PC-3 (cell line): ENCODE measurements around the gene BTBD2. TPM values are rescaled to one million over a fixed set of nuclear protein-coding genes. Genes with fewer than 3 reads are reported as not detected.
A peak's percentile ranks its signal among the peaks of the same experiment; 100 is the strongest.

Experiments
- ATAC-seq: fragments of 200-7000 bp; cut with Tn5 transposase; 2 replicates; pipeline ENCODE4 v1.9.1; 2020; ENCODE audit warnings: mild to moderate bottlenecking, moderate library complexity
- BruUV-seq: library from RNA; stranded (reverse); fragments of 400-500 nt; replicated peaks from 2 replicates; lab custom pipeline; 2021; lab: Mats Ljungman, UMichigan
- CTCF ChIA-PET: fragments of 300-600 bp; sonication (Branson Sonifier 250); formaldehyde crosslinking; loops from one replicate; lab custom pipeline; 2022; ENCODE audit warnings: antibody characterized with exemption; lab: Charles Lee
- POLR2A ChIA-PET: fragments of 300-600 bp; sonication (Branson Sonifier 250); formaldehyde crosslinking; loops from one replicate; lab custom pipeline; 2022; ENCODE audit warnings: antibody characterized with exemption; ENCODE audit not compliant: unreplicated experiment; lab: Charles Lee
- DNase-seq: peaks from one replicate; pipeline ENCODE4 v3.0.0-alpha.2; 2015
- H2AFZ ChIP-seq: fragments of 300-600 bp; sonication (generic); 2 replicates; pipeline ENCODE4 v1.6.0; 2016; ENCODE audit warnings: antibody characterized with exemption, low read length
- H3F3A ChIP-seq: fragments of 300-600 bp; sonication (generic); one replicate; pipeline ENCODE4 v1.6.0; 2017; ENCODE audit warnings: antibody characterized with exemption, low read length, control low read depth, mild to moderate bottlenecking; ENCODE audit not compliant: unreplicated experiment
- H3K27ac ChIP-seq: fragments of 300-600 bp; sonication (generic); 2 replicates; pipeline ENCODE4 v1.5.1; 2016; ENCODE audit warnings: mild to moderate bottlenecking, low read length
- H3K27me3 ChIP-seq: fragments of 300-600 bp; sonication (generic); 2 replicates; pipeline ENCODE4 v1.6.1; 2016; ENCODE audit warnings: low read length, mixed read lengths
- H3K36me3 ChIP-seq: fragments of 300-600 bp; sonication (generic); 2 replicates; pipeline ENCODE4 v1.6.1; 2016; ENCODE audit warnings: low read depth, mixed run types, low read length, mixed read lengths
- H3K4me1 ChIP-seq: fragments of 300-600 bp; sonication (generic); 2 replicates; pipeline ENCODE4 v1.5.1; 2016; ENCODE audit warnings: low read length; ENCODE audit not compliant: insufficient read depth
- H3K4me2 ChIP-seq: fragments of 300-600 bp; sonication (generic); 2 replicates; pipeline ENCODE4 v1.6.0; 2016; ENCODE audit warnings: low read length
- H3K4me3 ChIP-seq: fragments of 300-600 bp; sonication (generic); 2 replicates; pipeline ENCODE4 v1.5.1; 2016; ENCODE audit warnings: mild to moderate bottlenecking, low read length, mixed read lengths
- H3K79me2 ChIP-seq: fragments of 300-600 bp; sonication (generic); 2 replicates; pipeline ENCODE4 v1.6.1; 2017; ENCODE audit warnings: low read length, mixed read lengths
- H3K9ac ChIP-seq: fragments of 300-600 bp; sonication (generic); 2 replicates; pipeline ENCODE4 v1.6.0; 2016; ENCODE audit warnings: mild to moderate bottlenecking, low read length
- H3K9me2 ChIP-seq: fragments of 300-600 bp; sonication (generic); replicated peaks from 2 replicates; pipeline ENCODE4 v1.6.1; 2016; ENCODE audit warnings: mixed run types, low read length, mixed read lengths
- H3K9me3 ChIP-seq: fragments of 300-600 bp; sonication (generic); 2 replicates; pipeline ENCODE4 v1.6.1; 2016; ENCODE audit warnings: low read length, mixed read lengths
- H4K20me1 ChIP-seq: fragments of 300-600 bp; sonication (generic); 2 replicates; pipeline ENCODE4 v1.6.1; 2016; ENCODE audit warnings: low read length, mixed read lengths
- CTCF ChIP-seq: fragments of 300-600 bp; sonication (generic); conservative IDR thresholded peaks from 2 replicates; pipeline ENCODE4 v1.5.1; 2017; ENCODE audit warnings: antibody characterized with exemption, low read depth, mild to moderate bottlenecking, low read length
- EZH2 ChIP-seq: fragments of 300-600 bp; sonication (generic); IDR thresholded peaks from one replicate; pipeline ENCODE4 v1.6.1; 2017; ENCODE audit warnings: antibody characterized with exemption, mild to moderate bottlenecking, low read length; ENCODE audit not compliant: unreplicated experiment
- EZH2phosphoT487 ChIP-seq: fragments of 300-600 bp; sonication (generic); IDR thresholded peaks from 2 replicates; pipeline ENCODE4 v1.6.1; 2018; ENCODE audit warnings: mild to moderate bottlenecking, antibody characterized with exemption, low read length, borderline replicate concordance
- intact Hi-C: fragments of 100-400 bp; cut with micrococcal nuclease; formaldehyde crosslinking; loops from 2 replicates; pipeline ENCODE4 v1.9.0; 2023
- total RNA-seq: library from RNA; depleted of rRNA; stranded (reverse); fragments of >200 nt; gene quantifications from 2 replicates; pipeline ENCODE4 v1.2.3, GENCODE V29; 2014

BTBD2 gene
- total RNA-seq, 1 experiment from 2014 or later = 72.0 TPM

GRCh38 chr19:1969176-1970002, 46.1 kb downstream of the BTBD2 start:
- Histone ChIP-seq H3K36me3 (no peaks in the 10 kb centered on the region), H3K4me2 (peak overlapping the region; percentile 50), H3K27ac (peak overlapping the region; percentile 87), H4K20me1 (no peaks in the 10 kb centered on the region), H3K79me2 (peaks cover 23% of the 10 kb centered on the region), H3K9me2 (no peaks in the 10 kb centered on the region), H3K4me3 (no peak overlapping the region), H3K9ac (peak overlapping the region; percentile 40), H3K27me3 (no peaks in the 10 kb centered on the region), H3F3A (no peaks in the 10 kb centered on the region), H3K9me3 (no peaks in the 10 kb centered on the region), H3K4me1 (peaks cover 23% of the 10 kb centered on the region), H2AFZ (no peak overlapping the region)
- TF ChIP-seq EZH2phosphoT487 (no peak), CTCF (no peak), EZH2 (no peak)
- POLR2A ChIA-PET = no interaction called here
- CTCF ChIA-PET = no interaction called here
- intact Hi-C loops = loop anchor here (5.0 kb wide), 1 partner anchor 37 kb away; no protein-coding TSS in a partner anchor
- no TSS peak for BruUV-seq
- DNase-seq = no peak
- ATAC-seq = no peak

- no peak overlapping the region for H3K9ac ChIP-seq
- no peak overlapping the region for H3K4me2 ChIP-seq
- no peak overlapping the region for H3K4me3 ChIP-seq
- ChIA-PET CTCF (no interaction called here), POLR2A (no interaction called here)
- no peaks in the 10 kb centered on the region for H3K9me2 ChIP-seq
- H4K20me1 ChIP-seq = no peaks in the 10 kb centered on the region
- H3K36me3 ChIP-seq = no peaks in the 10 kb centered on the region
- no peak overlapping the region for H2AFZ ChIP-seq
- no TSS peak for BruUV-seq
- H3K27ac ChIP-seq = no peak overlapping the region
- H3K4me1 ChIP-seq = peaks cover 23% of the 10 kb centered on the region
- ATAC-seq (no peak), DNase-seq (no peak)
- peaks cover 18% of the 10 kb centered on the region for H3K79me2 ChIP-seq
- intact Hi-C loops = no loop called here
- H3F3A ChIP-seq = no peaks in the 10 kb centered on the region
- TF ChIP-seq EZH2 (no peak), CTCF (no peak), EZH2phosphoT487 (no peak)
- no peaks in the 10 kb centered on the region for H3K27me3 ChIP-seq
- no peaks in the 10 kb centered on the region for H3K9me3 ChIP-seq
Observed at GRCh38 chr19:1968279-1969175, 47.0 kb downstream of the BTBD2 start.
